NCI-H510A treated with DMSO at 0.1 percent for 48 hours (cell line): ENCODE data around the gene STAT5B.

Source experiments
- DNase-seq: peaks from one replicate; lab custom pipeline; 2025; lab: John Stamatoyannopoulos, UW

Gene STAT5B

DNA sequence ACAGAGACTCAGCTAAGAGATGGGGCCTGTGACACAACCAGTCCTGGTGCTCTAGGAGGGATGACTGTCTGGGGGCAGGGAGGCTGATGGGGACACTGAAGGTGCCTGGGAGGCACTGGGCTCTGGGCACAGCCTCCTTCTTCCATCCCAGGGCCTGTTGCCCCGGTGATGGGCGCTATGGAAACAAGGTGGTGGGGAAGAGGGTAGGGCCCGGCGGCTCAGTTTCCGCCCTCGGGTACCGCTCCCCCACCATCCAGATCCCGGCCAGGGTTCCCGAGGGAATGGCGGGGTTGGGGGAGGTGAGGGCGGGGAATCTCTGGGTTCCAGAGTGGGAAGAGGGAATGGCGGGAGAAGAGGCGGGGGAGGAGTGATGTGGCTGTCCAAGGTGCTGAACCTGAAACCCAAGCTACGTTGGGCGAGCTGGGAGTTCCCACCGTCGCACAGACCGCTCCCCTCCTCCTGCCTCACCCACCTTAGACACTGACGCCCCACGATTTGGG, 96.2 kb downstream of the STAT5B start:
- no peak for DNase-seq

DNA sequence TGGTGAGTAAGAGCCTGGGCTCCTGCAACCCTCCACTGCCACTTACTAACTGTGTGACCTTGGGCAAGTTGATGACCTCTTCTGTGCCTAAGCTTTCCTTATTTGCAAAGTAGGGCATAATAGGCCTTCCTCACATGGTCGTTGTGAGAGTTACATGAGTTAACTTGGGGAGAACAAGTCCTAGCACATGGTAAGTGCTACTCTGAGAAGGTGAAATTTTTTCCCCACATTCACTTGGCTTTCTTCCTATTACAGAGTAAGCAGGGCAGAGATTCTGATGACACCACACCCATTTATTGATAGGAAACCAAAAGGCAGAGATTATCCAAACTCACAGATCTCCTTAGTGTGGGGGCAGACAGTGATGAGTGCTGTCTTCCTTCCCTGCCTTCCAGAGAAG, 96.9 kb downstream of the STAT5B start:
- no peak for DNase-seq

DNA sequence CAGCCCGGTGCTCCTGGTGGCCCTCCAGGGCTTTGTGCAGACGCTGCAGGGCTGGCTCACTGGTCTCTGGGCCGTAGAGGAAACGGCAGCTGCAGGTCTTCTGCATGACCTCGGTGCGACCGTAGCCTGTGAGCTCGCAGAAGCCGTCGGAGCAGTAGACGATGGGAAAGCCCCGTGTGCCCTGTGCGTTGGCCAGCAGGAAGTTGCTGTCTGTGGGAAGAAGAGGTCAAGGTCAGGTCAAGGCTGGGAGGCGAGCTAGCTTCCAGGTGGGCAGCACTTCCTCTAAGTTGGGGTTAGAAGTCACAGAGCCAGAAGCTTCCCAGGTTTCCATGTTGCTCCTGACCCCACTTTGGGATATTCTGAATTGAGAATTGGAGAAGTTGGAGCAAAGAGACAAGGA, 97.4 kb downstream of the STAT5B start:
- no peak for DNase-seq

DNA sequence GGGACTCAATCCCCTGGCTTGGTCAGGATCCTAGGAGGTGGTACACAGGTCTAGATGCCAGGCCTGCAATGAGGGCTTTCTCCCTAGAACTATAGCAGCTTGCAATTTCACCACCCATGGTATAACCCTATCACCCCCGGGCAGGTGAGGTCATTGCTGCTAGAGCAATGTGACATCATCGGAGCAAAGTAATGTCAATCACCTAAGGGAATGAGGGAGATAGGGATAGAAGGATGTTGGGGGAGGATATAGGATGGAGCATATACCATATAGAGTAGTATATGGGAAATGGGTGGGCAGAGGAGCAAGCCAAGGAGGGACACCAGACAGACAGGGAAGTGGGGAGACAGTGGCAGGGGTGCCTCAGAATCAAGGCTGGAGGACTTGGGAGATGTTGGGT, 98.5 kb downstream of the STAT5B start:
- no peak for DNase-seq

DNA sequence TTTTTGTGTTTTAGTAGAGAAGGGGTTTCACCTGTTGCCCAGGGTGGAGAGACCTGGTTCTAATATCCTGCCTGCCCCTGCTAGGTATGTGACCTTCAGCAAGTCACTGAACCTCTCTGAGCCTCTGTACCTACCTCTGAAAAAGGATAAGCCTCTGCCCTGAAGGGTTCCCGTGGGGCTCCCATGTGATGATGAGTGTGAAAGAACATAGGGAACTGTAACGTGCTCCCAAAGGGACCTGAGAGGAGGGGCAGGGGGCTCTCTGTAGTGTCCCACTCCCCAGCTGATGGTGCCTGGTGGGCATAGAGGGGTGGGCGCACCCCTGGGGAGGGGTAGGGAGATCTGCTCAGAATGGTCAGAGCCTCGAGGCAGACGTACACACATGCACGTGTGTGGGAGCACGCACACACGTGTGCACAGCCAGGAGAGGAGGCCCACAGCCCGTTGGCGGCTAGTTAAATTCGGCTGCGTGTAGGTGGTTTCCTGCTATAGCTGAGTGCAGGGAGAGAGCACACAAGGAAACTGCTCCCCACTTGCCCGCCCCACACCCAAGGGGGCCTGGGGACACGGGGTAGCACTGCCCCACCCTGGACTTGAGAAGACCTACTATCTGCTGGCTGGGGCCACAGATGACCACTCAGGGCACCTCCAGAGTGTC, 101.9 kb downstream of the STAT5B start:
- DNase-seq, result no peak

DNA sequence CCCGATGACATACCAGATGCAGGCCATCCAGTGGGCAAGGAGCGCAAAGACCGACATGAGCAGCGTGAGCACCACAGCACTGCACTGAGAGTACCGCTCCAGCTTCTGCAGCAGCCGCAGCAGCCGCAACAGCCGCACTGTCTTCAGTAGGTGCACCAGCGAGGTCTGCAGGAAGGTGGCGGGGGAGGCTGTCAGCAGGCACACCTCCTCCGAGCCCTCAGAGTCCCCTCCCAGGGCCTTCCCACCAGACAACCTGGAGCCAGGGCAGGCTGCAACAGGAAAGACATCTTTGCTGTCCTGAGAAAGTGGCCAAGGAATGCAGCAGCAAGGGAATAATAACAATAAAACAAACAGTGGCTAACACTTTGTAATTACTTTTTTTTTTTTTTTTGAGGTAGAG, 104.4 kb downstream of the STAT5B start:
- DNase-seq, result no peak

DNA sequence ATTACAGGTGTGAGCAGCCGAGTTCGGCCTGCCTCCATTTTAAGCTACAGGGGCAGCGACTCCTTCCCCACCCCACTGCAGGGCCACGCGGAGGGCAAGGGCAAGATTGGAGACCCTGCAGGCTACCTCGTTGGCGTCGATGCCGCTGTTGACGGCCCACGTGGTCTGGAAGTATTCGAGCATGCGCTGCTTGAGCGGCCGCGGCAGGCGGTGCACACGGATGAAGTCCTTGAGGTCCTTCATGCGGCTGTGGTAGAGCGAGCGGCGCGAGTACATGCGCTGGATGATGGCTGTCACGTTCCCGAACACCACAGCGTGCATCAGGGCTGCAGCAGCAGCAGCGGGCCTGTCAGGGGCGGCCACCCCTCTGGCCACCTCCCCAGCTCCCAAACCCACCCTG, 106.8 kb downstream of the STAT5B start:
- DNase-seq, result no peak

DNA sequence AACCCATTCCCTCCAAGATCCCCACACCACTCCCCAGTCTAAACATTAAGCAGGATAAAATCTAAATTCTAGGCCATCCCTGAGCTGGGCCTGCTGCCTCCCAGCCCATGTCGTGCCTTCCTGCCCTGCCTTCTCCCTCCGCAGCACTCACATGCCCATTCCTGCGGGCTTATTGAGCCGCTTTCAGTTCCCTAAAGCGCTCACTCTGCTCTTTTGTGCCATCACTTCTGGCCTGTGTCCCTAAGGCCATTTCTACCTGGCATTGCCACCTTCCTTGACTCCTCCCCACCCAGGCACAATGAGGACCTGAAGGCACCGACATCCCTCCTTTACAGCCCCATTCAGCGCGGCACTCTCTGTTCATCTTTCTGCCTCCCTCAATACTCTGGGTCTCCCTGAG, 108.4 kb downstream of the STAT5B start:
- DNase-seq, result no peak

DNA sequence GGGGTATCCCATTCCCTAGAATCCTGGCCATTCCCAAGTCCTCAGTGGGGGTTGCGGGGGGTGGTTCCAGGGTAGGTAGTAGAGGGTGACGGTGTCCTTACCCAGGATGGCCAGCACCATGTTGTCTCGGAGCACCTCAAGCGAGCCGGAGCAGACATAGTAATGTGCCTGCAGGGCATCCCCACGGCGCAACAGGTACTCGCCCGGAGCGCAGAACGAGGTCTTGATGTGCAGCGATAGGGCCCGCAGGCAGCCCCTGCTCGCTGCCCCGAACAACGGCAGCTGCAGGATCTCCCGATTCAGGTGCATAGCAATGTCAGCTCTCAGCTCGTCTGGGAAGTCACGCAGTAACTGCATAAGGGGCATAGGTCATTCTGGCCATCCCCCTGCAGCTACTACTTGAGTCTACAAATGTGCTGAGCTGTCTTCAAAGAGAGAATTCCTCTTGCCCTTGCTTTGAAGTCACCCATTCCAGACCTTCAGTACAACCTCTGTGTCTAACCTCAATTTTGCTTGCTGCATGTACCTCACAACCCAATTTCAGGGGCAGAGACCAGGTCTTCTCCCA, 109.9 kb downstream of the STAT5B start:
- DNase-seq, result no peak

DNA sequence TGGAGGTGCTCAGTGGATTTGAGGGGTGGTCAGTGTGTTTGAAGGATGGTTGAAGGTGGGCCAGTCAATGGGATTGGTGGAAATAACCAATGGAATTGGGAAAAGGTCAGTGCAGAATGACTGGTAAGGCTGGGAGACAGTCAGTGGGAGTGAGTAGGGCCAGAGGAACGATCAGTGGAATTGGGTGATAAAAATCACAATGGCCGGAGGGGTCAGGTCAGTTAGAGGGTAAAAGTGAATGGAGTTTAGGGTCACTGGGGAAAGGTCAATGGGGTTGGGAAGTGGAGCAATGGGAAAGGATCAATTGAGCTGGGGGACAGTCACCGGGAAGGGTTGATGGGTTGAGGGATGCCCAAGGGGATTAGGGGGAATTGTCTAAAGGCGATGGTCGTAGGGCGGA, 110.4 kb downstream of the STAT5B start:
- DNase-seq, result no peak

DNA sequence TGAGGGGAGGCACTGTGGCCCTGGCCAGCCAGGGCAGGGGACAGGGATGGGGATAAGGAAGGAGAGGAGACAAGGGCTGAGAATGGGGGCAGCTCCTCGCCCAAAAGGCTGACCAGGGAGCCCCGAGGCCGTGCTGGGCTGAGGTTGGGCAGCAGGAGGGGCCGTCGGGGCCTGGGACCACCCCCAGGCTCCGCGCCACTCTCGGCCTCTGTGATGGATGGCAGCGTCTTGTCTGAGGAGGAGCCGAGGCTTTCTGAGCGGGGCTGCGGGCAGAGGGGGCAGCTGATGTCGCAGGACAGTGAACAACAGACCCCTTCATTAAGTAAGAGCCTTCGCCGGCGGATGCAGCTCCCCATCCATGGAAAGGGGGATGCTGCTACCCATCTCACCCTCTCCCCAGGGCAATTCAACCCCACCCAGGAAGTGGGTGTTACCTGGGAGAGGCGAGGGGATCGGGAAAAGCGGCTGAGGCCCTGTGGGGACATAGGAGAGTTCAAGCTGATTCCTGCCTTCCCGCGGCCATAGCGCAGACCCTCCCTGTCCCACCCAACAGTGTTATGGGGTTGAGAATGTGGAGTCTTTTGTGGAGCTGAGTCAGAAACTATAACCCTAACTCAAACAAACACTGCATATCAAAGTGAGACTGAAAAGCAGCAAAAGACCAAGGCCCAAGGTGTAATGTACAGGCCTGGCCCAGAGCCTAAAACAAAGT, 112.3 kb downstream of the STAT5B start:
- no peak for DNase-seq

DNA sequence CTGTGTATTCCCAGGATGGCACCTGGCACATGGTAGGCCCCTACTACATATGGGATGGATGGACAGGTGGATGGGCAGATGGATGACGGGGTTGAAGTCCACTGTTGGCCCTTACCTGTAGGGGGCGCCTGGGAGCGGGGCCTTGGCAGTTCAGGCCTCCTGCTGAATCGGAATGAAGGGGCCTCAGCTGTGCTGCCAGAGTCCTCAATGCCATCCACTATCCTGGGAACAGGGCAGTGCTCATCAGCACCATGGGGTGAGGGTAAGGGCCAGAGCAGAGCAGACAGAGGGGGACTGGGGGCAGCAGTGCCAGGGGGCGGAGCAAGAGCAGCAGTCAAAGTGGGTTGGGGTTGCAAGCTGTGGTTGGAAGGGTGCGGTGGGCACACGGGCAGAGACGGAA, 113.1 kb downstream of the STAT5B start:
- no peak for DNase-seq

DNA sequence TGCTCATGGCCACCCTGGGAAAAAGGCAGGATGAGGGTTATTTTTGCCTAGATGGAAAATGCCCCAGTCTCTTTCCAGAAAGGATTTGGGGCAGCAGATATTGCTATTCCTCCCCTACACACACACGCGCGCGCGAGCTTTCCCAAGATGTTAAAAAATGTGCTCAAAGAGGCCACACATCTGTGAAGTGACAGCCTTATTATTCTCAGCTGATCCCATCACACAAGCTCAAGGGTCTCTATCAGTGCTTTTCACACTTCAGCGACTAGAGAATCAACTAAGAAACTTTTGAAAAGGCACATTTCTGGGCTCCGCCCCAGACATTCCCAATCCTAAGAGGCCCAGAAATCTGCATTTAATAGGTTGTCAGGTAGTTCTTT, 115.7 kb downstream of the STAT5B start:
- DNase-seq, result no peak

DNA sequence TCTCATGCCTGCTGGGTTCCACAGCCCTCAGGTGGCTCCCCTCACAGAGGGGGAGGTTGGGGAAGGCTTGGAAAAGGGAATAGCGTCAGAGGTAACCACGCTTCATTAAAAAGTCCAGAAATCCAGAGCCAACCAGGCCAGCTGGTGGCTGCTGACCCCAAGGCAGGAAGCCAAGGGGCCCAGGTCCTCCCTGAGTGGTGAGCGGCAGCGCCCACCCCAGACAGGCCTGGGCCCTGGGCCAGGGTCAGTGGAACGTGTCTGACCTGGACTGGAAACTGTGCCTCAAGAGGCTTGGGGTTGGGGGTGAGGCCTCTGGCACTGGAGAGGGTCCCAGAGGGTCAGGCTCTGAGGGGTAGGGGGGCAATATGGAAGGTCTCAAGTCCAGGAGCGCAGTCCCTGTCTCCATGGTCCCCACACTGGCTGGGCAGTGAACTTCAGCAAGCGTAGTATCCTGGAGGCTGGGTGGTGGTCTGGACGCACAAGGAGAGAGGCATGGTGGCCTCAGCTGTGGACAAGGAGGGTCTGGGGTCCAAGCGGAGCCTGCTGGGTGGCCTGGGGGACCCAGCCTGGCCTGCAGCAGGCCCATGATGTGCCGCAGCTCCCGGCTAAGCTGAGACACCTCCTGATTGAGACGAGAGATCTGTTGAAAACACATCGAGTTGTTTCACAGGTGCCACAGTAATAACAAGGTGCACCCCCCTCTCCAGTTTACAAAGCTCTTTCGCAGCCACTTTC, 116.2 kb downstream of the STAT5B start:
- DNase-seq, result no peak

DNA sequence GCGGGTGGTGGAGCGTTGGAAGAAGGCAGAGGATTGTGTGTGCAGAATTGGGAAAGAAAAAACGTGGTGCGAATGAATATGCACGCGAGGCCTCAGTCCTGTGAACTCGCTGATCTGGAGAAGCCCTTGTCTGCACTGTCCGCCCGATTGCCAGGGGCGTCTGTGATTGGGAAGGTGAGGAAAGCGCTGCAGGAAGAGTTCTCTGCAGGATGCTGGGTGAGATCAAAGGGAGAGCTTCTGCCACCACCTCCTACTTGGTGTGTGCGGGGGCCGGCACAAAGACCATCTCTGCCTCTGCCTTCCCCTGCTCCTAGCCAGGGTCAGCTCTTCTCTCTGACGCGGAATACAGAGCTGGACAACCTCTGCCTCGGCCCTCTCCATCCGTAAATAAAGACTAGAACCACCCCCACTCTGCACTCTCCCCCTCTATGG, 120.6 kb downstream of the STAT5B start:
- DNase-seq, result no peak

DNA sequence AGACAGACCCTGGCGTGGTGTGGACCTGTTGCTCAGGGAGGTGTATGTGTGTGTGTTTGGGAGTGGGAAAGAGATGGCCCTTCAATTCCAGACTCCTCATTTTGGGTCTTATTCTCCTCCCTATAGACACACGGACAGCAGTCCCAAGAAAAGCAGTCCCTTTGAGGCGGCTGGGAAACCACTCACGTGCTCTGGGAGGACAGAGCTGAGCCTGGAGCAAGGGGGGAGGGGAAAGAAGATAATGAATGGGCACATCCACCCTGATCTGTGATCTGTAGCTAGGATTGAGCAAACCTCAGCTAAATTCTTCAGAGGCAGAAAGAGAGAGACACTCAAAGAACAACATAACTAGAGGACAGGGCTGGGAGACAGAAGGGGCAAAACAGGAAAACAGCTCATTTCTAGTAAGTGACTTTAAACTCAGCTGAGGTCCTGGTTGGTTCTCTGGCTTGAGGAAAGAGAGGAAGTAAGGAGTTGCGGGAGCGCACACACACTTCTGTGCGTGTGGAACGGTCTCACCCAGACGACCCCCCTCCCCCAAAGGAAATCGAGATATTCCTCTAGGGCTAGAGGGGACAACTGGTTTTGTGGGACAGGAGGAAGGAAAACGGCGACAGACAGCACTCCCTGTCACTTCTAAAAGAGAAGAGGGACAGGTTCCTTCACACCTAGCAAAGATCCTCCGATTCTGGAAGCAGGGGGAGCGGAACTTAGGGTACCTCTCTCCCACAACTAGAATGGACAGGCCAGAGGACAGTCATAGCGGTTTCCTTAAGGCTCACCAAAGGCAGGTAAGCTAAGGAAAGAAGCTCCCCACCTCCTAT, 122.1 kb downstream of the STAT5B start:
- DNase-seq, result no peak
